T1000 (cell line): Measurements from ENCODE around the gene PRKCI.
"Not testable (repeated sequence)": the region's sequence is repeated elsewhere in the genome, so short reads cannot be mapped to it uniquely, and the experiment has no call there.

ENCODE experiments used
- DNase-seq: peaks from one replicate; lab custom pipeline; 2025; ENCODE audit warnings: mixed read lengths; lab: John Stamatoyannopoulos, UW

PRKCI gene

GRCh38 chr3:170221924-170222646, at the start of gene PRKCI:
Gene PRKCI (plus strand): TSS chr3:170222424. CDS start chr3:170222670, 246 bp downstream.
- DNase-seq, result peak; percentile 89

GRCh38 chr3:170178651-170179050, 43.6 kb upstream of the PRKCI start:
- no peak for DNase-seq

DNA sequence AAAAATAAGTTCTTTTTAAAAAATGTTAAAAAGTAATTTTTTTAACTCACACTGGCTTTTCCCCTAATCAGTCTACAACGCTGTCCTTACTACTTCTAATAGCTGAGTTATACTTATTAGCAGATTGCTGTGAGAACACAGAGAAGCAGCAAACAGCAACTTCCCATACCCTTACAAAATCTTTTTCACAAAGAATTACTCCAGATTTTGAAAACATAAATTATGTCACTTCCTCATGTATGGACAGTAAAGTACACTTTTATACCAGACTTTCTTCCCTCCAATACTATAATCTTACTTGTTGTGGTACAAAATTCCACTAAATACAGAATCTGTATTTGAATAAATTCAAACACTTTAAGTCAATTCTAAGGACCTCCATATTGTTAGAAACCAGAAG, 42.8 kb upstream of the PRKCI start:
- no peak for DNase-seq

DNA sequence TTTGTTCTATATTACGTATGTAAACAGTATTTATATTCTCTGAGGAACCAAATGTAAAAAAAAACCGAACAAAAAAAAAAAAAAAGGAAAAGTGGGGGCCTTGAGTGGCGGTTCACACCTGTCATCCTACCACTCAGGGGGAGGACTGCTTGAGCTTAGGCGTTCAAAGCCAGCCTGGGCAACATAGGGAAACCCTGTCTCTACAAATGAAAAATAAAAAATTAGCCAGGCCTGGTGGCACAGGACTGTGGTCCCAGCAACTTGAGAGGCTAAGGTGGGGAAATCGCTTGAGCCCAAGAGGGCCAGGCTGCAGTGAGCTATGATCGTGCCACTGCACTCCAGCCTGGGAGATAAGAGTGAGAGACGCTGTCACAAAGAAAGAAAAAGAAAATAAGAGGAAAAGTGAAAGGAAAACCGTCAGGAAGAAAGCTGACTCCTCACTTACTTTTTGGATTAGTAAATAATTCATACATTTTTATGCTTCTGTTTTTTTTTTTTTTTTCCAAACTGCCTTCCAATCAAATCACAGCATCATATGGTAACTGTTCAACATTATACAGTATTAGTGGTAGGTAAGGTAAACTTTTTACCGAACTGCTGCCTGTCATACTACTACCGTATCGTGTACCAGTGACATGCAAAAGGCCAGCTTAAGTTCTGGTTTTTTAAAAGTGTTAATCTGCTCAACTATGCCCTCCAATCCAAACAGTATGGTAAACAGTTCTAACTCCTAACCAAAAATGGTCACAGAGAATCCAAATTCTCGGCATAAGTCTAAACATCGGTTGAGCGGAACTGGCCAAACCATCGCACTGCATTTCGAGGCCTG, 41.9 kb upstream of the PRKCI start:
- DNase-seq, result no peak

GRCh38 chr3:170180908-170181885, 41.0 kb upstream of the PRKCI start, which contains the start of gene PHC3:
Gene PHC3 (minus strand): TSS chr3:170181733. CDS start chr3:170181715, 18 bp downstream.
- DNase-seq, result peak; percentile 82

DNA sequence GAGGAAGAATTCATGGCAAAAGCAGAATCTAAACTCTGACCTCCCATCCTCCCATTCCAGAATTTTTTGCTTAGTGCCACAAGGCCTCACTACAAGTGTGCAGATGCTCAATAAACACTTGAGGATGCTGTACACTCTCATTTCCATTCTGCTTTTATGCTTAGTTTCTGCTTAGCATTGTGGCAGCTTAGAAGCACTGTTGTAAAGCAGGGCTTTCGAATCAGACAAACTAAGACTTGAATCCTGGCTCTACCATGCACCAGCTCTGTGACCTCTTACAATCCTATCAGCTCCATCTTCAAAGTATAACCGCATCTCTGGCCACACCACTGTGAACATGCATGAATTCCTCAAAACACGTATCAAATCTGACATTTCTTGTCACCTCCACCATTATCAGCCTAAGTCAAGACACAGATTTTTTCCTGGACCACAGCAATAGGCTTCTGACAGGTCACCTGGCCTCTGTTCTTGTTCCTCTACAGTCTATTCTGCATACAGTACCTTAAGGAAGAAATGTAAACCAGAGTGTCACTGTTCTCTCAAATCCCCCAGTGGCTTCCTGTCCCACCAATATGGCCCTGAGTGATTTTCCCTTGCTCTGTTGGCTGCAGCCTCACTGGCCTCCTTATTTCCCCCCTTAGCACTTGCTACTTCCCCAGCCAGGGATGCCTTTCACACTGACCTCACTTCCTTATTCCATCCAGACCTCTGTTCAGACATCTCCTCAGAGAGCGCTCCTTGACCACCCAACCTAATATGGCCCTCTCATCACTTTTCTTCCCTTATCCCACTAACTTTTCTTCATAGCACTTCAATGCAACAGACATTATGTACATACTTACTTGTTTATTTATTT, 32.6 kb upstream of the PRKCI start:
- DNase-seq, result no peak

- DNase-seq, result not testable (repeated sequence)
These were observed 26.5 kb upstream of the PRKCI start for GRCh38 chr3:170195759-170196158.

GRCh38 chr3:170196833-170197232, 25.4 kb upstream of the PRKCI start:
- DNase-seq, result no peak

GRCh38 chr3:170200987-170201386, 21.2 kb upstream of the PRKCI start:
- no peak for DNase-seq

GRCh38 chr3:170201527-170201926, 20.7 kb upstream of the PRKCI start:
- no peak for DNase-seq

DNA sequence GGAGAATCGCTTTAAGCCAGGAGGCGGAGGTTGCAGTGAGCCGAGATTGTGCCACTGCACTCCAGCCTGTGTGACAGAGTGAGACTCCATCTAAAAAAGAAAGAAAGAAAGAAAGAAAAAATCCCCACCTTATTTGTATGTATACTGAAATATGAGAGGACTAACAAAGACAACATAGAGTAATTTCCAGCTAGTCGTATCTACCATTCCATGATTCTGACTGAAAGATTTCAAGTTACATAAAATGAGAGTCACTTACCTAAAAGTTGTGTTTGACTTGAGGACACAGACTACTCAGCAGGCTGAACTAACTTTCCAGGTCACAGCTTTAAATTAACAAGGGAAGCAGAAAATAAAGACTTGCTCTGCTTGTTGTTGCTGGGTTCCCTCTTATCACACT, 18.8 kb upstream of the PRKCI start:
- no peak for DNase-seq

GRCh38 chr3:170204023-170204472, 18.2 kb upstream of the PRKCI start:
- DNase-seq, result no peak

GRCh38 chr3:170204509-170204908, 17.7 kb upstream of the PRKCI start:
- no peak for DNase-seq

GRCh38 chr3:170205302-170205701, 16.9 kb upstream of the PRKCI start:
- DNase-seq, result no peak

- DNase-seq, result not testable (repeated sequence)
These were observed 16.0 kb upstream of the PRKCI start for GRCh38 chr3:170206164-170206762.

GRCh38 chr3:170207717-170208116, 14.5 kb upstream of the PRKCI start:
- DNase-seq, result no peak

DNA sequence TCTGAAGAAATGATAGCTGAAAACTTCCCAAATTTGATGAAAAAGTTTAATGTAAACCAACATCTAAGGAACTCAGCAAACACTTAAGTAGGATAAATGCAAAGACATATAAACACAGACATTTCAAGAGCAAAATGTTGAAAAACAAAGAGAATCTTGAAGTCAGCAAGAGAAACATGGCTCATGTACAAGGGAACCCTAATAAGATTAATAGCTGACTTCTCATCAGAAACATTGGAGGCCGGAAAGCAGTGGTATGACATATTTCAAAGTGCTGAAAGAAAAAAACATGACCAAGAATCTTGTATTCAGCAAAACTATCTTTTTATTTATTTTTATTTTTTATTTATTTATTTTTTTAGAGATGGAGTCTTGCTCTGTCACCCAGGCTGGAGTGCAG, 10.6 kb upstream of the PRKCI start:
- no peak for DNase-seq

DNA sequence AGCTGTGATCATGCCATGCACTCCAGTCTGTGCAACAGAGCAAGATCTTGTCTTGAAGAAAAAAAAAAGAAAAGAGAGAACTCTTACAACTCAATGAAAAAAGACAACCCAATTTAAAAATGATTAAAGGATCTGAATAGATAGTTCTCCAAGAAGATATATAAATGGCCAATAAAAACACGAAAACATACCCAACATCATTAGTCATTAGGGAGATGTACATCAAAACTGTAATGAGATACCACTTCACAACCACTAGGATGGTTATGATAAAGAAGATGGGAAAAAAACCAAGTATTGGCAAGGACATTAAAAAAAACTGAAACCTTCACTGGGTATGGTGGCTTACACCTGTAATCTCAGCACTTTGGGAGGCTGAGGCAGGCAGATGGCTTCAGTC, 2.4 kb upstream of the PRKCI start:
- DNase-seq, result no peak

DNA sequence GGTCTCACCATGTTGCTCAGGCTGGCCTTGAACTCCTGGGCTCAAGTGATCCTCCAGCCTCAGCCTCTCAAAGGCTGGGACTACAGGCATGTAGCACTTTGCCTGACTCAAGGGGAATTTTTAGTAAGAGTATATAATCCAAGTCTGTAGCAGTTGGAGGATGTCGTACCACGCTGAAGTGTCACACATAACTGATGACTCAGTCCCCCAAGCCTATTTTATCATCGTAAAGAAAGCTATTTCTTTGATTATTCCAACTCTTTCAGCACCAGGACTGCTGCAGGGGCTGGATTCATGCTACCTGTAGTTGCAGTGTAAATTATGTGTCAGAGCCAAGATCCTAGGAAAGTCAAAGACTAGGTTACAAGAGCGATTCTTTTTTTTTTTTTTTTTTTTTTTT, 1.4 kb upstream of the PRKCI start:
- no peak for DNase-seq
